DMS79 (cell line): ENCODE measurements around the gene PI3.
"Not testable (repeated sequence)": the region's sequence is repeated elsewhere in the genome, so short reads cannot be mapped to it uniquely, and the experiment has no call there.

ENCODE experiments used
- DNase-seq: peaks from one replicate; lab custom pipeline; 2025; lab: John Stamatoyannopoulos, UW

Gene PI3

GRCh38 chr20:45174434-45175364 lies at the start of gene PI3:
Gene PI3 (plus strand): TSS chr20:45174902. CDS start chr20:45174923, 21 bp downstream.
- DNase-seq = no peak

GRCh38 chr20:45128099-45128498 lies 46.6 kb upstream of the PI3 start:
- DNase-seq = no peak

- no peak for DNase-seq
Measured at GRCh38 chr20:45136911-45137310, 37.8 kb upstream of the PI3 start.

GRCh38 chr20:45138561-45139300 lies 36.0 kb upstream of the PI3 start:
- DNase-seq = no peak

- not testable (repeated sequence) for DNase-seq
Measured at GRCh38 chr20:45139733-45140375, 34.8 kb upstream of the PI3 start.

GRCh38 chr20:45140836-45141235 lies 33.9 kb upstream of the PI3 start:
- DNase-seq = no peak

- no peak for DNase-seq
Measured at GRCh38 chr20:45149062-45149461, 25.6 kb upstream of the PI3 start.

- no peak for DNase-seq
Measured at GRCh38 chr20:45152405-45152804, 22.3 kb upstream of the PI3 start.

GRCh38 chr20:45153147-45153546 lies 21.6 kb upstream of the PI3 start:
- DNase-seq = no peak

- DNase-seq = no peak
Measured at GRCh38 chr20:45153752-45154151, 20.9 kb upstream of the PI3 start.

GRCh38 chr20:45154183-45154582 lies 20.5 kb upstream of the PI3 start:
- DNase-seq = no peak

GRCh38 chr20:45154794-45155193 lies 19.9 kb upstream of the PI3 start:
- not testable (repeated sequence) for DNase-seq

- DNase-seq = no peak
Measured at GRCh38 chr20:45156713-45157112, 18.0 kb upstream of the PI3 start.

- DNase-seq = peak; percentile 0
Measured at GRCh38 chr20:45157962-45158361, 16.7 kb upstream of the PI3 start.

GRCh38 chr20:45163083-45163803 lies 11.5 kb upstream of the PI3 start:
- no peak for DNase-seq

GRCh38 chr20:45164906-45165305 lies 9.8 kb upstream of the PI3 start:
- DNase-seq = no peak

GRCh38 chr20:45173522-45173921 lies 1.2 kb upstream of the PI3 start:
- no peak for DNase-seq

- DNase-seq = no peak
Measured at GRCh38 chr20:45176526-45177267, 2.0 kb downstream of the PI3 start.

- DNase-seq = no peak
Measured at GRCh38 chr20:45179166-45179565, 4.5 kb downstream of the PI3 start.

- DNase-seq = no peak
Measured at GRCh38 chr20:45181639-45182038, 6.9 kb downstream of the PI3 start.

- DNase-seq = no peak
Measured at GRCh38 chr20:45183084-45183483, 8.4 kb downstream of the PI3 start.
